HFF-Myc (cell line): ENCODE data around the gene TBC1D5.
A peak's percentile ranks its signal among the peaks of the same experiment; 100 is the strongest.

Source experiments
- DNase-seq: peaks from one replicate; pipeline ENCODE4 v3.0.0-alpha.2; 2011; ENCODE audit warnings: low read depth; ENCODE audit errors: extremely low read depth
- H3K4me3 ChIP-seq: replicated peaks from 2 replicates; pipeline ENCODE4 v1.5.1; 2011; ENCODE audit warnings: low read depth, mild to moderate bottlenecking, control low read depth, low read length
- CTCF ChIP-seq: IDR thresholded peaks from 2 replicates; pipeline ENCODE4 v1.5.1; 2012; ENCODE audit warnings: mild to moderate bottlenecking, low read depth, low read length, control low read depth; ENCODE audit errors: missing control alignments

The TBC1D5 gene

GRCh38 chr3:17687566-17687965, 54.9 kb downstream of the TBC1D5 start:
- no peak for DNase-seq
- TF ChIP-seq CTCF = no peak
- H3K4me3 ChIP-seq = no peak overlapping the region

- no peak for DNase-seq
- peak; percentile 7 for TF ChIP-seq CTCF
Observed at GRCh38 chr3:17686613-17687012, 55.8 kb downstream of the TBC1D5 start.

GRCh38 chr3:17683542-17684207, 58.8 kb downstream of the TBC1D5 start:
- no peak for TF ChIP-seq CTCF
- H3K4me3 ChIP-seq = no peak overlapping the region
- no peak for DNase-seq

More at GRCh38 chr3:17686613-17687012, 55.8 kb downstream of the TBC1D5 start:
- no peak overlapping the region for H3K4me3 ChIP-seq

- no peak overlapping the region for H3K4me3 ChIP-seq
- no peak for DNase-seq
- no peak for TF ChIP-seq CTCF
Observed at GRCh38 chr3:17680530-17680929, 61.9 kb downstream of the TBC1D5 start.

- DNase-seq = no peak
- TF ChIP-seq CTCF = no peak
- H3K4me3 ChIP-seq = no peak overlapping the region
Observed at GRCh38 chr3:17678116-17678741, 64.2 kb downstream of the TBC1D5 start.

GRCh38 chr3:17674082-17674686, 68.2 kb downstream of the TBC1D5 start:
- no peak for DNase-seq

More at GRCh38 chr3:17674082-17674686, 68.2 kb downstream of the TBC1D5 start:
- no peak for TF ChIP-seq CTCF
- no peak overlapping the region for H3K4me3 ChIP-seq
